Central memory CD8-positive, alpha-beta T cell (primary cell): Measurements from ENCODE around the gene LRMDA.
"Not testable (repeated sequence)": the region's sequence is repeated elsewhere in the genome, so short reads cannot be mapped to it uniquely, and the experiment has no call there.

Experiments
- ATAC-seq: fragments of 150-1000 bp; cut with Tn5 transposase; replicated peaks from 2 replicates; pipeline ENCODE4 v1.10.0; 2022; ENCODE audit warnings: mild to moderate bottlenecking, moderate FRiP score, moderate number of reproducible peaks; ENCODE audit not compliant: poor library complexity, severe bottlenecking; ENCODE audit errors: extremely low read depth
- DNase-seq, 2 donors: peaks; one replicate each; pipeline ENCODE4 v3.0.0; 2021; ENCODE audit warnings: low spot score in 2 of 2
- H3K27ac Mint-ChIP-seq: one replicate; pipeline ENCODE4 v1.8.0; 2022; ENCODE audit warnings: low read depth, mild to moderate bottlenecking, moderate library complexity, mixed read lengths
- H3K27me3 Mint-ChIP-seq: one replicate; pipeline ENCODE4 v1.8.0; 2022; ENCODE audit warnings: mixed read lengths
- H3K36me3 Mint-ChIP-seq: one replicate; pipeline ENCODE4 v1.8.0; 2022; ENCODE audit warnings: mild to moderate bottlenecking, moderate library complexity, mixed read lengths; ENCODE audit not compliant: insufficient read depth
- H3K4me1 Mint-ChIP-seq: one replicate; pipeline ENCODE4 v1.8.0; 2022; ENCODE audit warnings: mixed read lengths
- H3K4me3 Mint-ChIP-seq: one replicate; pipeline ENCODE4 v1.8.0; 2022; ENCODE audit warnings: mild to moderate bottlenecking, moderate library complexity, mixed read lengths
- H3K9me3 Mint-ChIP-seq: one replicate; pipeline ENCODE4 v1.8.0; 2022; ENCODE audit warnings: mixed read lengths

The LRMDA gene

GRCh38 chr10:75607576-75607975 is 176.2 kb downstream of the LRMDA start:
- Mint-ChIP-seq H3K9me3 (no peaks in the 10 kb centered on the region), H3K4me3 (no peak overlapping the region), H3K4me1 (no peaks in the 10 kb centered on the region), H3K27ac (no peak overlapping the region), H3K27me3 (peaks cover 5% of the 10 kb centered on the region), H3K36me3 (no peaks in the 10 kb centered on the region)
- ATAC-seq (no peak), DNase-seq (no peak)

GRCh38 chr10:75610183-75610582 is 178.8 kb downstream of the LRMDA start:
- no peaks in the 10 kb centered on the region for H3K4me1 Mint-ChIP-seq
- H3K9me3 Mint-ChIP-seq, result no peaks in the 10 kb centered on the region
- H3K4me3 Mint-ChIP-seq, result no peak overlapping the region
- no peaks in the 10 kb centered on the region for H3K36me3 Mint-ChIP-seq
- H3K27me3 Mint-ChIP-seq, result no peaks in the 10 kb centered on the region
- DNase-seq (no peak), ATAC-seq (no peak)
- no peak overlapping the region for H3K27ac Mint-ChIP-seq

DNA sequence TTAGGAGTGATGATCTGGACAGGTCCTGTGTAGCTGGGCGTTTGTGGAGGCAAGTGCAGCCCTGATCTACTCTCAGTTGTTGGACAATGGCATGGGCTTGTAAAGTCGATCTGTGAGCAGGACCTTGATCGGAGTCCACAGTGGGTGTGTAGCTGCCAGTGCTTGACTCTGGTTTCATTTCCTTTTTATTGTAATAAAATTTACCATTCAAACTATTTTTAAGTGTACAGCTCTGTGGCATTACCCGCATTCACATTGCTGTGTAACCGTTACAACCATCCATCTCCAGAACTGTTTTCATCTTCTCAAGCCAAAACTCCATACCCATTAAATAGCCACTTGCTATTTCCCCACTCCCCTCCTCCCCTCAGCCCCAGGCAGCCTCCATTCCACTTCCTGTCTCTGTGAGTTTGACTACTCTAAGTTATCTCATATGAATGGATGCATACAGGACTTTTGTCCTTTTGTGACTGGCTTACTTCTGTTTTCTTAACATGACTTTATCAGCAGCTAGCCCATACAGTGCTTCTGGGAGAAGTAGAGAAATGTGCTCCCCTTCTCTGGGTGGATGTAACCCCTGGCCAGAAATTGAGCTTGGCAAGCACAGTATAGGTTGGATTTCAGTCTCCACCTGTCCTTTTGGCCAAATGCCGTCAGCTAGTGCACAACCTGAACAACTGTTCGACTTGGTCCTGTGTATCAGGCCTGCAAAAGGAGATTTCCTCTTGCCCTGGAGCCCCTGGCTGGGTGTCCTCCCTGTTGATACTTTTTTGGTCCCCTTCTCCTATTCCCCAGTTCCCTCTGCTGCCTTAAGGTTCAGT is 180.0 kb downstream of the LRMDA start:
- H3K27ac Mint-ChIP-seq, result no peak overlapping the region
- no peaks in the 10 kb centered on the region for H3K4me1 Mint-ChIP-seq
- no peak overlapping the region for H3K4me3 Mint-ChIP-seq
- ATAC-seq (no peak), DNase-seq (no peak)
- H3K36me3 Mint-ChIP-seq, result no peaks in the 10 kb centered on the region
- H3K27me3 Mint-ChIP-seq, result no peaks in the 10 kb centered on the region
- H3K9me3 Mint-ChIP-seq, result no peaks in the 10 kb centered on the region

DNA sequence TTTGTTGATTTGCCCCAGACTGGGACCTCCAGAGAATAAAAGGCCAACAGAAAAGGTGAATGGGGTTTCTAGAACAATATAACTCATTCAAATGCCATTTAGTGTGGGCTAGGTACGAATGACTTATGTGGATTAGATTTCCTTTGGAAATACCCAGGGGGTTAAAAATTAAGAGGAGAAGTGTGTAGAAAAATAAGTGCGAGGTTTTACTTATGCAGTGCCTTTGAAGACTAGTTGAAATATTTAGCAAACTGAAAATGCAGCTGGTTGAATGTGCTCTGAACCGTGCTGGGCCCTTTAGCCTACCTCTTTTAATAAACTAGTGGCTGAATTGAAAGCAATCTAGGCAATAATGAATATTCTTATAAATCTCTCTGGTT is 180.6 kb downstream of the LRMDA start:
- Mint-ChIP-seq H3K9me3 (no peaks in the 10 kb centered on the region), H3K27ac (no peak overlapping the region), H3K4me3 (no peak overlapping the region), H3K27me3 (no peaks in the 10 kb centered on the region), H3K36me3 (no peaks in the 10 kb centered on the region), H3K4me1 (no peaks in the 10 kb centered on the region)
- DNase-seq, result no peak
- ATAC-seq, result no peak

DNA sequence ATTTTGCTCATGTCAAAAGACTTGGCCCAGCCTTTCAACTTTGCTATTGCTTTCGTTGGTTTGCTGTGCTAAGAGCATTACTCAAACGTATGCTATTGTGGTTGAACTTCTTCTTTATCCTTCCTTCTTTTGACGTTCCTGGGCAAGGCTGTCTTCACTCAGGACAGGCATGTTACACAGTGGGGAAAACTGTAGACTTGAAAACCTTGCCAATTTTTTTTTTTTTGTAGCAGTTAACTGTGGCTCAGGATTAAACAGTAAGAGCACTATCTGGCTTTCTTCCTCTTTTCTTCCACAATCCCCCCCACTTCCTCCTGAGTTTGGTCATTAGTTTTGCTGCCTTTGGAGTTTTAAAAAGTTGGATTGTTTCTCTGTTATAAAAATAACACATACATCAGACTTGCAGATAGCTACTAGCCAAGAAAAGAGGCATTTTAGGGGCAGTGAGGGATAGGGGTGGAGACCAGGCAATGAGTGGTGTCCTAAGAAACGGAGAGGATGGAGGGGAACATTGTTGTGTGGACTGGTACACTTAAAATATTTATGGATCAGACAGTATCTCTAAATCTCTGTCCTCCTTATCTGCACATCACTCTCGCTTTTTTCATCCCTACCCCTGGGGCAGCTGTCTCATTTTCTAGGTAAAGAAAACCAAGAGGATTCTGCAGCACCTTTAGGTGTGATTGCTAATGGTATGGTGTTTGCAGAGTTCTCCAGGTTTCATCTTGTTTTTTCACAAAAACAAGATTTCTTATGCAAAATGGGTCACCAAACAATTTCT is 181.7 kb downstream of the LRMDA start:
- ATAC-seq (no peak), DNase-seq (no peak)
- no peaks in the 10 kb centered on the region for H3K4me1 Mint-ChIP-seq
- no peaks in the 10 kb centered on the region for H3K9me3 Mint-ChIP-seq
- H3K27ac Mint-ChIP-seq, result no peak overlapping the region
- no peaks in the 10 kb centered on the region for H3K27me3 Mint-ChIP-seq
- H3K4me3 Mint-ChIP-seq, result no peak overlapping the region
- no peaks in the 10 kb centered on the region for H3K36me3 Mint-ChIP-seq

- DNase-seq, result no peak
- Mint-ChIP-seq H3K27me3 (no peaks in the 10 kb centered on the region), H3K27ac (no peak overlapping the region), H3K4me1 (no peaks in the 10 kb centered on the region), H3K9me3 (no peaks in the 10 kb centered on the region), H3K4me3 (no peak overlapping the region), H3K36me3 (no peaks in the 10 kb centered on the region)
- no peak for ATAC-seq
These were observed 182.5 kb downstream of the LRMDA start for GRCh38 chr10:75613685-75614504.

DNA sequence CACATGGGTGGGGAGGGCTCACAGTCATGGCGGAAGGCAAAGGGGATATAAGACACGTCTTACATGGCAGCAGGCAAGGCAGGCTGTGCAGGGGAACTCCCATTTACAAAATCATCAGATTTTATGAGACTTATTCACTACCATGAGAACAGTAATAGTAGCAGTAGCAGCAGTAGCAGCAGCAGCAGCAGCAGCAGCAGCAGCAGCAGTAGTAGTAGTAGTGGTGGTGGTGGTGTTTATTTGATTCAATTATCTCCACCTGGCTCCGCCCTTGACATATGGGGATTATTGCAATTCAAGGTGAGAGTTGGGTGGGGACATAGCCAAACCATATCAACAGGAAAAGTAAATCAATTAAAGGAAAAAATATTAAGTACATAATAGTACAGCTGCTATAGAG is 184.7 kb downstream of the LRMDA start:
- H3K4me1 Mint-ChIP-seq, result no peaks in the 10 kb centered on the region
- no peak overlapping the region for H3K4me3 Mint-ChIP-seq
- H3K36me3 Mint-ChIP-seq, result no peaks in the 10 kb centered on the region

GRCh38 chr10:75616874-75617478 is 185.6 kb downstream of the LRMDA start:
- H3K36me3 Mint-ChIP-seq, result no peaks in the 10 kb centered on the region
- peaks cover 12% of the 10 kb centered on the region for H3K27me3 Mint-ChIP-seq
- H3K27ac Mint-ChIP-seq, result no peak overlapping the region
- ATAC-seq (no peak), DNase-seq (no peak)
- no peak overlapping the region for H3K4me3 Mint-ChIP-seq
- no peaks in the 10 kb centered on the region for H3K9me3 Mint-ChIP-seq
- H3K4me1 Mint-ChIP-seq, result no peaks in the 10 kb centered on the region

More for the DNA sequence above, 184.7 kb downstream of the LRMDA start:
- H3K9me3 Mint-ChIP-seq, result no peaks in the 10 kb centered on the region
- no peak for ATAC-seq
- DNase-seq, result no peak
- peaks cover 3% of the 10 kb centered on the region for H3K27me3 Mint-ChIP-seq
- no peak overlapping the region for H3K27ac Mint-ChIP-seq

DNA sequence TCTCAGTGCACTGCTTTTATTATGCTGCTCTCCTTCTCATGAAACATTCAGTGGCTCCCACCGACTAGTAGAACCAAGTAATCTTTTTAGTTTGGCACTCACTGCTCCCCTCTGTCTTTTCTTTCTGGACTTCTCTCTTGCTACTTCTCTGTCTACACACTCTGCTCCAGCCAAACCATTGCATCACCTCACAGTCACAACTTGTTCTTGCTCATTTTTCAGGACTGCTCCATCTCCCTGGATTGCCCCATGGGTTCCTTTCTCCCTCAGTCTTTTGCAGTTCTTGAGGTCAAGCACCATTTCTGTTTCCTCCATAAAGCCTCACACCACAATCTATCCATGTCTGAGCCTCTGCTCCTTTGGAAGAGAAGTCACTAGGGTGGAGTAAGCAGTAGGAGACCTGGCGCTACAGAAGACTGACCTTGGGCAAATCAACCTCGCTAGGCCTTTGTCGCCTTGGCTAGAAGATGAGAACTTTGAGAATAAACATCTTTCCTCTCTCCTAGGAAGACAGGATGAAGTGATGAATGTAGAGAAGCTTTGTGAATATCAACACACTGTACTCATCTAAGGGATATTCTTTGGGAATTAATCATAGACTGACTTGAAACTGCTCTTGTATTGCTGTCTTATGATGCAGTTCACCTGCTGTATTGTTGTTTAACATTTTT is 186.2 kb downstream of the LRMDA start:
- Mint-ChIP-seq H3K36me3 (no peaks in the 10 kb centered on the region), H3K27me3 (peaks cover 13% of the 10 kb centered on the region), H3K4me1 (no peaks in the 10 kb centered on the region), H3K4me3 (no peak overlapping the region), H3K27ac (no peak overlapping the region), H3K9me3 (no peaks in the 10 kb centered on the region)
- DNase-seq (no peak), ATAC-seq (no peak)

DNA sequence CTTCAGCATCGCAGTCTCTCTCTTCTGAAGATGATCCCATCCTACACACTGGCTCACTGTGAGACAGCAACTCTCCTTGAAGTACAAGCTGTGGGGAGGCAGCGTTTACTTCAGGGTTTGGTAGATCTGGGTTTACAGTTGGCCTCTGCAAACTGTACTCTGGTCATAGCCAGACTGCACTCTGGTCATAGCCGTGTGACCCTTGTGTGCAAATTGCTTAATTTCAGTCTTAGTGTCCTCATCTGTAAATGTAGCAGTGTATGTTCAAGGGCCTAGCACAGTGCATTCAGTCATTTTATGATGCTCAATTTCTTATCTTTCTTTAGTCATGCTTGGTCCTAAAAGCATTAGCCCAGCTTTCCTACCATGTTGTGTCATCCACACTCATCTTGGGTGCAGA is 188.2 kb downstream of the LRMDA start:
- Mint-ChIP-seq H3K36me3 (no peaks in the 10 kb centered on the region), H3K9me3 (no peaks in the 10 kb centered on the region), H3K27me3 (peaks cover 13% of the 10 kb centered on the region), H3K27ac (no peak overlapping the region), H3K4me1 (no peaks in the 10 kb centered on the region), H3K4me3 (no peak overlapping the region)
- ATAC-seq, result no peak
- DNase-seq, result no peak

DNA sequence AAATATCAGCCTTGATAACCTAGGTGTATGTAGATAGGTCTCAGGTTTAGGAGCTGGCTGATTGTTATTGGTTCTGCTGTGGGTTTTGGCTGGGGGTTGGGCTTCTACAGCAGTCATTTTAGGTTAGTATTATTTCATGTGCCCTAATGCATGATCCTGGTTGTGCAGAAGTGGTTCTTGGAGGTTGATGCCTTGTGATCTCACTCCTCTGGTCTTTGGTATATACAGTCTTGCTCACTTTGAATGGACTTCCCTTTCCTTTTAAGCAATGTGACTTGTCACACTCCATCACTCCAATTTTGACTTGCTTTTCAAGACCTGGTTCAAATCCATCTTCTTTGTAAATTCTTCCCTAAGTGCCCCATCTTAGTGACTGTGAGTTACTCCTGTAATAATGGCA is 188.9 kb downstream of the LRMDA start:
- ATAC-seq (no peak), DNase-seq (no peak)
- H3K27ac Mint-ChIP-seq, result no peak overlapping the region
- H3K4me3 Mint-ChIP-seq, result no peak overlapping the region
- H3K36me3 Mint-ChIP-seq, result no peaks in the 10 kb centered on the region
- H3K4me1 Mint-ChIP-seq, result no peaks in the 10 kb centered on the region
- peaks cover 13% of the 10 kb centered on the region for H3K27me3 Mint-ChIP-seq
- no peaks in the 10 kb centered on the region for H3K9me3 Mint-ChIP-seq

DNA sequence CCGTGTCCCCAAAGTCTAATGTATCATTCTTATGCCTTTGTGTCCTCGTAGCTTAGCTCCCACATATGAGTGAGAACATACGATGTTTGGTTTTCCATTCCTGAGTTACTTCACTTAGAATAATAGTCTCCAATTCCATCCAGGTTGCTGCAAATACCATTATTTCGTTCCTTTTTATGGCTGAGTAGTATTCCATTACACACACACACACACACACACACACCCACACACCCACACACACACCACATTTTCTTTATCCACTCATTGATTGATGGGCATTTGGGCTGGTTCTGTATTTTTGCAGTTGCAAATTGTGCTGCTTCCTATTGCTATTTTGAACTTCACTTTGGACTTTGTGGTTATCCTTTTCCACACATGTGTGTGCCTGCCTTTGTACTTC is 189.6 kb downstream of the LRMDA start:
- peaks cover 13% of the 10 kb centered on the region for H3K27me3 Mint-ChIP-seq
- H3K4me3 Mint-ChIP-seq, H3K4me1 Mint-ChIP-seq, H3K36me3 Mint-ChIP-seq, H3K27ac Mint-ChIP-seq, DNase-seq, H3K9me3 Mint-ChIP-seq, ATAC-seq: not testable (repeated sequence)
